MM.1S (cell line): ENCODE results near the gene GAB3.

ENCODE experiments used
- CTCF ChIP-seq: fragments of 300-600 bp; sonication (generic); IDR thresholded peaks from 2 replicates; pipeline ENCODE4 v1.5.1; 2016; ENCODE audit warnings: antibody characterized with exemption, low read length, mixed read lengths
- EZH2 ChIP-seq: fragments of 300-600 bp; sonication (generic); optimal IDR thresholded peaks from 2 replicates; pipeline ENCODE3; 2017; ENCODE audit warnings: low read depth, mild to moderate bottlenecking, antibody characterized with exemption, low read length, mixed read lengths
- EZH2phosphoT487 ChIP-seq: fragments of 300-600 bp; sonication (generic); IDR thresholded peaks from 2 replicates; pipeline ENCODE4 v1.6.1; 2018; ENCODE audit warnings: antibody characterized with exemption, low read length

GRCh38 chrX:154751669-154752271 is 893 bp upstream of the GAB3 start:
- TF ChIP-seq CTCF (no peak), EZH2 (no peak), EZH2phosphoT487 (no peak)
